ENCODE measurements around the gene ANXA2. TPM values are rescaled to one million over a fixed set of nuclear protein-coding genes. Genes with fewer than 3 reads are reported as not detected.

ANXA2 gene
- total RNA-seq, 2 donors from 2014 or later, result 265 to 341 TPM

- WGBS, 2 donors, result 62 to 63% methylated on average over 21 of the region's 21 CpGs
- Histone ChIP-seq H3K4me1 (peaks cover 31% of the 10 kb centered on the region), H3K9me3 (no peaks in the 10 kb centered on the region), H3K36me3 (replicated peaks in 1 of 2; ENCODE audit: insufficient read depth in 1 of 2, low read depth in 2 of 2) (no peaks in the 10 kb centered on the region), H3K4me3 (no peak overlapping the region), H3K27ac (peak overlapping the region in 2 of 4 donors; percentile 97 to 98), H3K27me3 (no peaks in the 10 kb centered on the region)
- intact Hi-C loops (cut with DNase I), result no loop called here
- no peak for TF ChIP-seq POLR2A (IDR thresholded peaks at IDR 0.05)
- TF ChIP-seq CTCF (IDR thresholded peaks at IDR 0.05), result no peak
- DNase-seq, result peak in 1 of 4 donors; percentile 23
- ATAC-seq, result no peak
Measured at GRCh38 chr15:60399246-60399915, 1.6 kb upstream of the ANXA2 start.

- Histone ChIP-seq H3K36me3 (replicated peaks in 1 of 2; ENCODE audit: insufficient read depth in 1 of 2, low read depth in 2 of 2) (no peaks in the 10 kb centered on the region), H3K4me3 (peak overlapping the region; percentile 83 to 91), H3K27me3 (no peaks in the 10 kb centered on the region), H3K4me1 (peaks cover 52% of the 10 kb centered on the region), H3K27ac (peak overlapping the region; percentile 83 to 98 (median 96)), H3K9me3 (no peaks in the 10 kb centered on the region)
- TF ChIP-seq CTCF (IDR thresholded peaks at IDR 0.05), result peak in 1 of 7 experiments; percentile 4
- no peak for TF ChIP-seq POLR2A (IDR thresholded peaks at IDR 0.05)
- intact Hi-C loops (cut with DNase I), result no loop called here
- ATAC-seq (peak; percentile 31), DNase-seq (peak; percentile 51 to 64 (median 56))
- WGBS, 2 donors, result 8 to 10% methylated on average over 28 to 31 of the region's 37 CpGs
Measured at GRCh38 chr15:60396958-60397771, 621 bp downstream of the ANXA2 start.

- Histone ChIP-seq H3K4me3 (peak overlapping the region in 1 of 2 donors; percentile 91), H3K9me3 (no peaks in the 10 kb centered on the region), H3K27me3 (no peaks in the 10 kb centered on the region), H3K36me3 (replicated peaks in 1 of 2; ENCODE audit: insufficient read depth in 1 of 2, low read depth in 2 of 2) (no peaks in the 10 kb centered on the region), H3K27ac (peak overlapping the region; percentile 83 to 98 (median 96)), H3K4me1 (peaks cover 58% of the 10 kb centered on the region)
- DNase-seq, result no peak
- intact Hi-C loops (cut with DNase I), result no loop called here
- TF ChIP-seq POLR2A (IDR thresholded peaks at IDR 0.05) (no peak), CTCF (IDR thresholded peaks at IDR 0.05) (no peak)
- WGBS, 2 donors, result 50 to 57% methylated on average over 5 of the region's 5 CpGs
- no peak for ATAC-seq
Measured at GRCh38 chr15:60396560-60396957, 1.2 kb downstream of the ANXA2 start.

- H3K27me3 ChIP-seq, result no peaks in the 10 kb centered on the region
- ATAC-seq, result no peak
- peak in 3 of 4 donors; percentile 11 to 29 (median 16) for DNase-seq
- H3K9me3 ChIP-seq, result no peaks in the 10 kb centered on the region
- H3K36me3 ChIP-seq (replicated peaks in 1 of 2; ENCODE audit: insufficient read depth in 1 of 2, low read depth in 2 of 2), result no peaks in the 10 kb centered on the region
- intact Hi-C loops (cut with DNase I), result no loop called here
- peaks cover 62% of the 10 kb centered on the region for H3K4me1 ChIP-seq
- peak overlapping the region; percentile 83 to 98 (median 96) for H3K27ac ChIP-seq
- no peak overlapping the region for H3K4me3 ChIP-seq
- TF ChIP-seq POLR2A (IDR thresholded peaks at IDR 0.05), result no peak
- TF ChIP-seq CTCF (IDR thresholded peaks at IDR 0.05), result no peak
- 45 to 65% methylated on average over 12 of the region's 12 CpGs for WGBS, 2 donors
Measured at GRCh38 chr15:60396100-60396499, 1.7 kb downstream of the ANXA2 start.
